HG03045 (cell line): ENCODE measurements around the gene TANGO6.
"Not testable (repeated sequence)": the region's sequence is repeated elsewhere in the genome, so short reads cannot be mapped to it uniquely, and the experiment has no call there.

ENCODE experiments used
- ATAC-seq: cut with Tn5 transposase; IDR thresholded peaks from one replicate; pipeline ENCODE4 v1.9.1; 2021; ENCODE audit warnings: mild to moderate bottlenecking, moderate library complexity; ENCODE audit not compliant: unreplicated experiment

The TANGO6 gene

GRCh38 chr16:69114346-69114975 lies 271.1 kb downstream of the TANGO6 start:
- ATAC-seq: no peak

GRCh38 chr16:69114976-69115355 lies 271.6 kb downstream of the TANGO6 start:
- ATAC-seq: no peak

DNA sequence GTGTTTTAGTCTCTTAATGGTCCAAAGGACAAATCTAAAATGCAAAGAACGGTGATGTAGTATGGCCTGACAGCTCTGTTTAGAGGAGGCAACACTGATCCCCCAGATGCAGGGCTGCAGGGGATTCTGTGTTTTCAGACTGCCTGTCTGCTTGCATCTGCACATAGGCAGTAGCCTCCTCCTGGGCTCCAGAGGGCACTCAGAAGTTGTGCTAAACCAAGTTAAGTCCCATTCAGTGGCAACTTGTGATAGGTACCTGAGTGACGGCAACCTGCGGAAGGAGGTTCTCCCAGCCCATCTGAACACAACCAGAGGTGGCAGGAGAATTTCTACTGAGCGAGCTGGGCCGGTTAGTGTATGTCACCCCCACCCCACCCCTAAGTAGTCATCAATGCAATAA lies 272.0 kb downstream of the TANGO6 start:
- ATAC-seq: no peak

DNA sequence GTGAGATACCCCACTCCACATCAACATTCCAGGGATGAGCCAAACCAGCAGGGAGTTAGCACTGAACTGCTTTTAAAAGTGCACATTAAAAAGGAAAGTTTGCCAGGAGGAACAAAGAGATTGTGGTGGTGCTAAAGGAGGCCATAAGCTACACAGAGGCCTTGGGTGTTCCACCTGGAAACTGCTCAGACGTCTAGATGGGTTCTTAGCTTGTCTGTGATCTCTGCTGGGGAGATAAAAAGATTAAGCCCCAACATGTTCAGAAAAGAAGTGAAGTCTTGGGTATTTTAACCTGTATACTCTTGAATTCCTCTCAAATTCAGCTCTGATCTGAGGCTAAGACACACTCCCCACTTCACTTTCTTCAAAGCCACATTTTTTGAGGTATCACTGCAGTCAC lies 272.5 kb downstream of the TANGO6 start:
- no peak for ATAC-seq

GRCh38 chr16:69116256-69116875 lies 273.0 kb downstream of the TANGO6 start:
- ATAC-seq: no peak

- no peak for ATAC-seq
These were observed 273.6 kb downstream of the TANGO6 start for GRCh38 chr16:69116906-69117305.

- no peak for ATAC-seq
These were observed 275.1 kb downstream of the TANGO6 start for GRCh38 chr16:69118468-69118867.

- no peak for ATAC-seq
These were observed 275.7 kb downstream of the TANGO6 start for GRCh38 chr16:69118994-69119393.

DNA sequence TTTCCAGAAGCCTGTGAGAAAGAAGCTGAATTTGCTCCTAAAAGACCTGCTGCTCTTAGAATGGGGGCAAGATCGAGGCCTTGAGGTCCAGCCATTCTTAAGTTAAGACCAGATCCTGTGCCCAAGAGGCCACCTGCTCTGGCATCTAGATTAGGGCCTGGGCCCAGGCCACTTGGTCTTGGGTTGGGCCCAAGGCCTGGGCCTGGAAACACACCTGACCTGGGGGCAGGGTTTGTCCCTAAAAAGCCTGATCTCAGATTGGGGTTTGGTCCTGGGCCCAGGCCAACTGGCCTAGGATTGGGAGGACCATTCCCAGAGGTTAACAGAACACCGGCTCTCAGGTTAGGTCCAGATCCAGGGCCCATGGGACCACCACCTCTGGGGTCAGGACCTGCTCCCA lies 276.2 kb downstream of the TANGO6 start:
- no peak for ATAC-seq

GRCh38 chr16:69120096-69120664 lies 276.8 kb downstream of the TANGO6 start:
- no peak for ATAC-seq

DNA sequence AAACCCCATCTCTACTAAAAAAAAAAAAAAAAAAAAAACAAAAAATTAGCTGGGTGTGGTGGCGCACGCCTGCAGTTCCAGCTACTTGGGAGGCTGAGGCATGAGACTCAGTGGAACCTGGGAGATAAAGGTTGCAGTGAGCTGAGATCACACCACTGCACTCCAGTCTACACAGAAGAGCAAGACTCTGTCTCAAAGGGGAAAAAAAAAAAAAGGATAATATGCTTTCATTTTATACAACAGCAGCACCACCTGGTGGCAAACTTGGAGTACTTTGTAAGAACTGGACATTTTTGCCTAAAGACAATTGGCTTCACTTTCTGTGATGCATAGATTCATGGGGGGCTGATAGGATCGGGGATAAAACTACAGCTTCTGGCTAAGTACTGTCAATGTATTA lies 280.6 kb downstream of the TANGO6 start:
- no peak for ATAC-seq

GRCh38 chr16:69124406-69124805 lies 281.1 kb downstream of the TANGO6 start:
- not testable (repeated sequence) for ATAC-seq

GRCh38 chr16:69124961-69125360 lies 281.6 kb downstream of the TANGO6 start:
- not testable (repeated sequence) for ATAC-seq

DNA sequence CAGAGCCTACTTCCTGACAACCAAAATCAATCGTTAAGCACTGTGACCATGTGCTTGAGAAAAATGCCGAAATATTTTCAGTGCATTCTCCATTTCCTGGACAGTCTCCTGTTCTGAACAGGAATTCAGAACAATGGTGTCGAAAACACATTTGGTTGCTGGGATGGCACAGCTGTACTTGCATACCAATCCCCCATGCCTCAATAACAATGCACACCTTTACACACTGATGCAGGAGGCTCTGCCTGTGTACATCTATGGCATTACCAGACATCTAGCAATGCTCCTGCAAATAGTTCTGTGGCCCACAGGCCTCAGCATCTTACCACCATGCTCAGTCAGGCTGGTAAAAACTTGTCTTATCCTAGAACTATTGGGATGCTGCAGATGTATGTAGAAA lies 282.9 kb downstream of the TANGO6 start:
- no peak for ATAC-seq

- not testable (repeated sequence) for ATAC-seq
These were observed 283.5 kb downstream of the TANGO6 start for GRCh38 chr16:69126801-69127200.

DNA sequence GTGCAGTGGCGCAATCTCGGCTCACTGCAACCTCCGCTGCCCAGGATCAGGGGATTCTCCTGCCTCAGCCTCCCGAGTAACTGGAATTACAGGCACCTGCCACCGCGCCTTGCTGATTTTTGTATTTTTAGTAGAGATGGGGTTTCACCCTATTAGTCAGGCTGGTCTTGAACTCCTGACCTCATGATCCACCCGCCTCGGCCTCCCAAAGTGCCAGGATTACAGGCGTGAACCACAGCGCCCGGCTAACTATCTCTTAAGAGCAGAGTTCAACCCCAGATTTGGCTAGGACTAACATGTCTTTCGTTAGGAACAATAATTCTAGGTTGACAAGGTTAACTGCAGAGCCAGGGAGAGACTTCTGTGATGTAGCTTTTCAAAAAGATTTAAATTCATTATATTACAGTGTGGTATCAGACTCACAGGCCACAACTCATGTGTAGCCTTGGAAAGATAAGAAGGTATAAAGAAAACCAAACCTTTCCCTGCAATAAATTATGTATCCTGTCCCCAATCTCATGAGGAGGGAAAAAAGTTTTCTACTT lies 284.7 kb downstream of the TANGO6 start:
- no peak for ATAC-seq

- ATAC-seq: no peak
These were observed 287.1 kb downstream of the TANGO6 start for GRCh38 chr16:69130461-69130860.

DNA sequence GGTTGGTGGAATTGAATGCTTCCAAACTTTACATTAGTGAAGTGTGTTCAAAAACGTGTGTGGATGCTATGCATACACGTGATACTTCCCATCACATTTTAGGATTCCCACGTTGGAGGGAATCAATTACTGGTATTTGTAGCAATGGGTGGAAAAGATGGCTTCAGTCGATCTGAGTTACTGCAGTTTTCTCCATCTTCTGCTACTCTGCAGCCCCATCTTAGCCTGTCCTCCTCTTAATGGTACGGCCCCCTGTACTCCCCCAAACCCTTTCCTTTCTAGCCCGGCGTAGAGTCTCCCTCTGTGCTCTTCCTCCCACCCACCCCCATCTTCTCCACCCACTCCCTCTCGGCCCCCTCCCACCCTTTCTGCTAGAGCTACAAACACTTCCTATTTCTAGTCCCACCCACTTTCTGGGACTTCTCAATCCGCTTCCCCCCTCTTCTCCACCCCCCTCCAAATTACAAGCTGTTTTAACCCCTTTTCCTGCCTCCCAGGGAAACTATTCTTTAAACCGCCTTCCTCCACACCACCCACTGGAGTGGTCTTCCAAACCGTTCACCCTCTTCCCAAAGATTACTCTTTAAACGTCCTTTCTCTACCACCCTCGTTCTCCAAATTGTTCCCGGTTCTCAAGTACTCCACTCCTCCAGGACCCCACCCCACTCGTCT lies 288.0 kb downstream of the TANGO6 start:
- ATAC-seq: no peak

DNA sequence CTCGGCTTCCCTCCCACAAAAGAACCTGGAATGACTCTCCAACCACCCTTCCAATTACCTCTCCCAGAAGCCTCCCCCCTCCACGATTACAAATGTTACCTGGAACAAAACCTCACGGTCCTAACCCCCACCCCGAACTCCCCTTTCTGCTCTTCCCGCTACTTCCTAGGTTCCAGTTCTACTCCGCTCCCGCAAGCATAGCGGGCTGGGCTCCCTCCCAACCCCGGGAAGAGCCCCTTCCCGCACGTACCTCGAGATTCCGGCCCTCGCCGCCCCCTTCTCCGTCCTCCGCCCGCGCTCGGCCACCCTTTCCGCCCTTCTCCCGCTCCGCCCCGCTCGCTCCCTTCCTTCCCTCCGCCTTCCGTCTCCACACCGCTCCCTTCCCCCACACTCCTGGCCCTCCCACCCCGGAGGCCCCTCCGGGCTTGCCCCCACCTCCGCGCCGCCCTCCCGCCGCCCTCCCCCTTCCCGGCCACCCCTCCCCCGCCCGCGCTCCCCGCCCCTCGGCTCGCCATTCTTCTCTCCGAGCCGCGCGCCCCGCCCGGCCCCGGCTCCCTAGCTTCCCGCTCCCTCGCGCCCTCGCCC lies 288.6 kb downstream of the TANGO6 start:
- peak; percentile 52 for ATAC-seq

GRCh38 chr16:69132424-69133252 lies 289.3 kb downstream of the TANGO6 start, which contains the start of the genes CHTF8 and UTP4:
CHTF8 (minus strand) TSS chr16:69132588; CDS start chr16:69121458, 11,130 bp downstream.
UTP4 (plus strand) TSS chr16:69132649; CDS start chr16:69133460, 811 bp downstream.
- peak; percentile 96 for ATAC-seq
